Measurements from ENCODE around the gene EEF1AKMT4. TPM values are rescaled to one million over a fixed set of nuclear protein-coding genes. Genes with fewer than 3 reads are reported as not detected.

EEF1AKMT4 gene
- total RNA-seq, 5 donors from 2014 or later (not counting 1 experiment from before 2014, with no cell fraction given) = 0.37 to 4.0 (median 2.3) TPM

DNA sequence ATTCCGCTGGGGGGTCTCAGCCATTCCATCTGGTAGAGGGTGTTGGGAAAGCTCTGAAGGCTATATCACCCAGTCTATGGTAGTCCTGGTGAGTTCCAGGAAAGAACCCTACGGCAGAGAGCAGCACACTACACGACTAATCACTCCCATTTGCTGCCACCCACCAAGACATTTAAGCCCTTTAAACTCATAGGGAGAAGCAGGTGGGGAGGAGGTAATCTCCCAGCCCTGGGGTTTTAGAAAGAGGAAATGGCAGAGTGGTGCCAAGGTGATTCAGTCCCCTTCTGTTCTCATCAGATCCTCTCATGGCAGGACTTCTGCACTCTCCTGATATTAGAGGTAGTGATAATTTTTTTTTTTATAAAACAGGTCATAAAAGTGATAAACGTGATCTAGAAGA is 30.7 kb upstream of the EEF1AKMT4 start:
- Histone ChIP-seq H3K27me3 (replicated peaks in 1 of 2; ENCODE audit: control insufficient read depth in 2 of 2, extremely low read depth in 1 of 2, insufficient read depth in 2 of 2, low read length in 1 of 2) (peaks cover 0 to 28% of the 10 kb centered on the region in 2 experiments), H3K4me3 (ENCODE audit: control insufficient read depth in 1 of 2, extremely low read depth in 1 of 2, low read length in 1 of 2) (no peak overlapping the region), H3K9me3 (no peaks in the 10 kb centered on the region), H3K27ac (ENCODE audit: low read length) (no peak overlapping the region), H3K4me1 (ENCODE audit: control insufficient read depth in 1 of 2, extremely low read depth in 1 of 2, insufficient read depth in 2 of 2, low read length in 2 of 2) (no peaks in the 10 kb centered on the region), H3K36me3 (ENCODE audit: control insufficient read depth in 2 of 2, extremely low read depth in 1 of 2, insufficient read depth in 1 of 2, low read length in 1 of 2) (no peaks in the 10 kb centered on the region)
- H3K27me3 Mint-ChIP-seq = peaks cover 14 to 29% of the 10 kb centered on the region in 2 donors
- POLR2A ChIA-PET = interaction anchor here (0.6 to 0.7 kb wide), 2 partner anchors 8 to 93 kb away, joined by 3 to 7 read pairs; no protein-coding TSS in a partner anchor
- no peak overlapping the region for H3K4me3 Mint-ChIP-seq
- ATAC-seq (replicated peaks in 1 of 4) (no peak), DNase-seq (no peak)
- WGBS (ENCODE audit: insufficient coverage) = no CpG with 5 or more reads among the region's 4 CpGs
- no peak overlapping the region for H3K27ac Mint-ChIP-seq
- CTCF ChIA-PET = no interaction called here
- H3K9me3 Mint-ChIP-seq = no peaks in the 10 kb centered on the region
- H3K4me1 Mint-ChIP-seq = no peaks in the 10 kb centered on the region
- no peaks in the 10 kb centered on the region for H3K36me3 Mint-ChIP-seq

DNA sequence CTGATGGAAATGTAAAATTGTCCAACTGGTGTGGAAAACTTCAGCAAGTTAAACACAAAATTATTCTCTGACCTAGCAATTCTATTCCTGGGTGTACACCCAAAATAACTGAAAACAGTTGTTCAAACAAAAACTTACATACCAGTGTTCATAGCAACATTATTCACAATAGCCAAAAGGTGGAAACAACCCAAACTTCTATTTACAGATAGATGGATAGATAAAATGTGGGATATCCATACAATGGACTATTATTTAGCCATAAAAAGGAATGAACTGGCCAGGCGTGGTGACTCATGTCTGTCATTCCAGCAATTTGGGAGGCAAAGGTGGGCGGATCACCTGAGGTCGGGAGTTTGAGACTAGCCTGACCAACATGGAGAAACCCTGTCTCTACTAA is 27.0 kb upstream of the EEF1AKMT4 start:
- WGBS (ENCODE audit: insufficient coverage) = no CpG with 5 or more reads among the region's 3 CpGs
- peaks cover 25 to 43% of the 10 kb centered on the region in 2 donors for H3K27me3 Mint-ChIP-seq
- CTCF ChIA-PET = interaction anchor here in 1 of 2 donors (0.7 to 1.0 kb wide), 3 partner anchors 65 to 94 kb away, joined by 3 read pairs; no protein-coding TSS in a partner anchor

DNA sequence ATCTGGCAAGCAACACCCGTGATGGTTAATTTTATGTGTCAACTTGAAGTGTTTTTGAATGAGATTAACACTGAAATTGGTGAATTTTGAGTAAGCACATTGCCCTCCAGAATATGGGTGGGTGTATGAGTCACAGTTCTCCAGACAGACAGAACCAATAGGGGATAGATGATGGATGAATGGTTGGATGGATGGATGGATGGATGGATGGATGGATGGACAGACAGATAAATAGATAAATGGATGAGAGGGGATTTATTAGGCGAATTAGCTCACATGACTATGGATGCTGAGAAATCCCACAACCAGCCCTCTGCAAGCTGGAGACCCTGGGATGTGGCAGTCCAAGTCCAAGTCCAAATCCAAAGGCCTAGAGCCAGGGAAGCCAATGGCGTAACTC is 25.5 kb upstream of the EEF1AKMT4 start:
- no peak for ATAC-seq (replicated peaks in 1 of 4)
- ChIA-PET POLR2A (no interaction called here), CTCF (interaction anchor here in 1 of 2 donors (1.1 kb wide), 1 partner anchor 33 kb away, joined by 3 read pairs; no protein-coding TSS in a partner anchor)
- Histone ChIP-seq H3K27ac (ENCODE audit: low read length) (no peak overlapping the region), H3K36me3 (ENCODE audit: control insufficient read depth in 2 of 2, extremely low read depth in 1 of 2, insufficient read depth in 1 of 2, low read length in 1 of 2) (no peaks in the 10 kb centered on the region), H3K4me1 (ENCODE audit: control insufficient read depth in 1 of 2, extremely low read depth in 1 of 2, insufficient read depth in 2 of 2, low read length in 2 of 2) (peaks cover 0 to 6% of the 10 kb centered on the region in 2 experiments), H3K4me3 (ENCODE audit: control insufficient read depth in 1 of 2, extremely low read depth in 1 of 2, low read length in 1 of 2) (no peak overlapping the region), H3K27me3 (replicated peaks in 1 of 2; ENCODE audit: control insufficient read depth in 2 of 2, extremely low read depth in 1 of 2, insufficient read depth in 2 of 2, low read length in 1 of 2) (peaks cover 2 to 50% of the 10 kb centered on the region in 2 experiments), H3K9me3 (no peaks in the 10 kb centered on the region)
- peaks cover 30 to 49% of the 10 kb centered on the region in 2 donors for H3K27me3 Mint-ChIP-seq
- no peaks in the 10 kb centered on the region for H3K36me3 Mint-ChIP-seq
- no peak overlapping the region for H3K27ac Mint-ChIP-seq
- peaks cover 4 to 7% (median 5%) of the 10 kb centered on the region in 3 donors for H3K4me1 Mint-ChIP-seq
- H3K4me3 Mint-ChIP-seq = no peak overlapping the region
- DNase-seq = no peak
- no peaks in the 10 kb centered on the region for H3K9me3 Mint-ChIP-seq
- 60% methylated on average over 1 of the region's 3 CpGs for WGBS (ENCODE audit: insufficient coverage)

More for the DNA sequence above, 27.0 kb upstream of the EEF1AKMT4 start:
- Histone ChIP-seq H3K36me3 (ENCODE audit: control insufficient read depth in 2 of 2, extremely low read depth in 1 of 2, insufficient read depth in 1 of 2, low read length in 1 of 2) (no peaks in the 10 kb centered on the region), H3K9me3 (no peaks in the 10 kb centered on the region), H3K4me3 (ENCODE audit: control insufficient read depth in 1 of 2, extremely low read depth in 1 of 2, low read length in 1 of 2) (no peak overlapping the region), H3K27ac (ENCODE audit: low read length) (no peak overlapping the region), H3K27me3 (replicated peaks in 1 of 2; ENCODE audit: control insufficient read depth in 2 of 2, extremely low read depth in 1 of 2, insufficient read depth in 2 of 2, low read length in 1 of 2) (peaks cover under 1 to 41% of the 10 kb centered on the region in 2 experiments), H3K4me1 (ENCODE audit: control insufficient read depth in 1 of 2, extremely low read depth in 1 of 2, insufficient read depth in 2 of 2, low read length in 2 of 2) (peaks cover 0 to 2% of the 10 kb centered on the region in 2 experiments)
- Mint-ChIP-seq H3K4me1 (peaks cover 0 to 2% (median 0%) of the 10 kb centered on the region in 3 donors), H3K27ac (peak overlapping the region in 1 of 2 donors; percentile 46), H3K4me3 (no peak overlapping the region), H3K9me3 (no peaks in the 10 kb centered on the region), H3K36me3 (no peaks in the 10 kb centered on the region)
- ATAC-seq (replicated peaks in 1 of 4) (no peak), DNase-seq (no peak)
- POLR2A ChIA-PET = no interaction called here

DNA sequence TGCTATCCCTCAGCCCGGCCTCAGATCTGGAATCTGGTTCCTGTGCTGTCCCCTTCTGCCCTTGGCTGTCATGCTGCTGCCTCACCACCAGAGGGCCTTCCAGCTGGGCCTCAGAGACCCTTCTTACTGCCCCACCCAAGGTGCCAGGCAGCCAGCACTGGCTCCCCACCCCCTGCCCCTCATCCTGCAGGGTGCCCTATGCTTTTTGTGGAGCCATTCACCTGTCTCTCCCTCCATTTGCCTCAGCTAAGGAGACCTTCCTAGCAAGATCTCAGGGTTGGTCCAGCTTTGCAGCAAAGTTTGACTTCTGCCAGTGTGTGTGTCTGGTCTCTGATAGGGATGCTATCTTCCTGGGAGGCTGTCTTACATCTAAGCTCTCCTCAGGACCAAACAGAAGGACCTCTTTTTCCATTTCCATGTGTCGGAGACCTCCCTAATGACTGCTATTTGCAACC is 22.0 kb upstream of the EEF1AKMT4 start:
- no peaks in the 10 kb centered on the region for H3K9me3 ChIP-seq
- H3K4me1 ChIP-seq (ENCODE audit: control insufficient read depth in 1 of 2, extremely low read depth in 1 of 2, insufficient read depth in 2 of 2, low read length in 2 of 2) = peaks cover 4 to 23% of the 10 kb centered on the region in 2 experiments
- Mint-ChIP-seq H3K27me3 (peaks cover 44 to 52% of the 10 kb centered on the region in 2 donors), H3K9me3 (no peaks in the 10 kb centered on the region), H3K27ac (no peak overlapping the region), H3K4me1 (peaks cover 15 to 17% (median 15%) of the 10 kb centered on the region in 3 donors), H3K4me3 (no peak overlapping the region), H3K36me3 (no peaks in the 10 kb centered on the region)
- ATAC-seq (replicated peaks in 1 of 4) (peak in 3 of 4 experiments; percentile 21 to 44 (median 34)), DNase-seq (peak in 26 of 35 experiments; percentile 12 to 70 (median 35))
- CTCF ChIA-PET = interaction anchor here (0.6 to 3.3 kb wide), 29 partner anchors 7 to 675 kb away, joined by 3 to 20 read pairs (median 4); partner anchors contain the start of genes EEF1AKMT4 (in 2 of the 2), AP2M1 (in 1 of the 2), CAMK2N2 (in 1 of the 2) and EIF2B5 (in 1 of the 2)
- H3K36me3 ChIP-seq (ENCODE audit: control insufficient read depth in 2 of 2, extremely low read depth in 1 of 2, insufficient read depth in 1 of 2, low read length in 1 of 2) = no peaks in the 10 kb centered on the region
- 40% methylated on average over 2 of the region's 2 CpGs for WGBS (ENCODE audit: insufficient coverage)
- no peak overlapping the region for H3K4me3 ChIP-seq (ENCODE audit: control insufficient read depth in 1 of 2, extremely low read depth in 1 of 2, low read length in 1 of 2)
- POLR2A ChIA-PET = no interaction called here
- no peak overlapping the region for H3K27ac ChIP-seq (ENCODE audit: low read length)
- H3K27me3 ChIP-seq (replicated peaks in 1 of 2; ENCODE audit: control insufficient read depth in 2 of 2, extremely low read depth in 1 of 2, insufficient read depth in 2 of 2, low read length in 1 of 2) = peaks cover 9 to 58% of the 10 kb centered on the region in 2 experiments

DNA sequence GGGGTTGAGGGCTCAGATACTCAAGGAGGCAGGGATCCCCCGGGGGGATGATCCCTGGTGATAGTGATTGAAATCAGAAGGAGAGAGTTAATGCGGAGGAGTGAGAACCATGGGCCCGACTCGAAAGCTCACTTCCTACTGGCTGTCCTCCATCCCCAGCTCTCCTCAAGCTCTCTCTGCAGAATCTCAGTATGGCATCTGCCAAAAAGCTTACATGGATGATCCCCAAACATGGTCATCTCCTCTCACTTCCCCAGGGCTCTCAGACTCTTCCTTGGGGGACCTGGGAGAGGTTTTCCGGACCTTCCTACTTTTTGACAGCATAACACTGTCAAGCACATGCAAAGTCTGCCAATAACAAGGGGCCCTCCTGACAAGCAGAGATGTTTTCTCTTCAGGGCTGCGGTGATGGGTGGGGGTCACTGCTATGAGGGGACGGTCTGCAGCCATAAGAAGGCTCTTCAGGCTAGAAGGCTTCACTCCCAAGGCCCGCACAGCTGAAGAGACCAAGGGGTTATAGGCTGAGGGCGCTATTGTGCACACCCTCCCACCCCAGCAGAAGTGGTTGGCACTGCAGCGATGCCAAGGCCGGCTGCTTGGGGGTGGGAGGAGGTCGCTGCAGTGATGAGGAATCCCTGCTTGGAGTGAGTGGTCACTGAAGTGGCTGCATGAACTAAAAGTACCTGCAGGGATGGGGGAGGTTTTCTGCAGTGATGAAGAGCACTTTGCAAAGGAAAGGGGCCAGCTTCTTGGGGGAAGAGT is 20.9 kb upstream of the EEF1AKMT4 start:
- no peak overlapping the region for H3K27ac Mint-ChIP-seq
- POLR2A ChIA-PET = interaction anchor here in 1 of 2 donors (0.5 kb wide), 2 partner anchors 44 to 303 kb away, joined by 3 read pairs; no protein-coding TSS in a partner anchor
- 54% methylated on average over 4 of the region's 12 CpGs for WGBS (ENCODE audit: insufficient coverage)
- H3K27me3 ChIP-seq (replicated peaks in 1 of 2; ENCODE audit: control insufficient read depth in 2 of 2, extremely low read depth in 1 of 2, insufficient read depth in 2 of 2, low read length in 1 of 2) = peaks cover 10 to 68% of the 10 kb centered on the region in 2 experiments
- H3K27me3 Mint-ChIP-seq = peaks cover 46 to 54% of the 10 kb centered on the region in 2 donors
- no peaks in the 10 kb centered on the region for H3K9me3 Mint-ChIP-seq
- H3K4me3 Mint-ChIP-seq = peak overlapping the region; percentile 62 to 82 (median 73)
- CTCF ChIA-PET = interaction anchor here (0.7 to 3.3 kb wide), 19 partner anchors 9 to 314 kb away, joined by 3 to 20 read pairs (median 4); partner anchors contain the start of genes EEF1AKMT4 (in 2 of the 2) and CAMK2N2 (in 1 of the 2)
- no peak for ATAC-seq (replicated peaks in 1 of 4)
- no peaks in the 10 kb centered on the region for H3K36me3 Mint-ChIP-seq
- H3K36me3 ChIP-seq (ENCODE audit: control insufficient read depth in 2 of 2, extremely low read depth in 1 of 2, insufficient read depth in 1 of 2, low read length in 1 of 2) = no peaks in the 10 kb centered on the region
- H3K4me3 ChIP-seq (ENCODE audit: control insufficient read depth in 1 of 2, extremely low read depth in 1 of 2, low read length in 1 of 2) = no peak overlapping the region
- no peak for DNase-seq
- H3K27ac ChIP-seq (ENCODE audit: low read length) = no peak overlapping the region
- peaks cover 15 to 17% (median 15%) of the 10 kb centered on the region in 3 donors for H3K4me1 Mint-ChIP-seq
- peaks cover 4 to 23% of the 10 kb centered on the region in 2 experiments for H3K4me1 ChIP-seq (ENCODE audit: control insufficient read depth in 1 of 2, extremely low read depth in 1 of 2, insufficient read depth in 2 of 2, low read length in 2 of 2)
- no peaks in the 10 kb centered on the region for H3K9me3 ChIP-seq

DNA sequence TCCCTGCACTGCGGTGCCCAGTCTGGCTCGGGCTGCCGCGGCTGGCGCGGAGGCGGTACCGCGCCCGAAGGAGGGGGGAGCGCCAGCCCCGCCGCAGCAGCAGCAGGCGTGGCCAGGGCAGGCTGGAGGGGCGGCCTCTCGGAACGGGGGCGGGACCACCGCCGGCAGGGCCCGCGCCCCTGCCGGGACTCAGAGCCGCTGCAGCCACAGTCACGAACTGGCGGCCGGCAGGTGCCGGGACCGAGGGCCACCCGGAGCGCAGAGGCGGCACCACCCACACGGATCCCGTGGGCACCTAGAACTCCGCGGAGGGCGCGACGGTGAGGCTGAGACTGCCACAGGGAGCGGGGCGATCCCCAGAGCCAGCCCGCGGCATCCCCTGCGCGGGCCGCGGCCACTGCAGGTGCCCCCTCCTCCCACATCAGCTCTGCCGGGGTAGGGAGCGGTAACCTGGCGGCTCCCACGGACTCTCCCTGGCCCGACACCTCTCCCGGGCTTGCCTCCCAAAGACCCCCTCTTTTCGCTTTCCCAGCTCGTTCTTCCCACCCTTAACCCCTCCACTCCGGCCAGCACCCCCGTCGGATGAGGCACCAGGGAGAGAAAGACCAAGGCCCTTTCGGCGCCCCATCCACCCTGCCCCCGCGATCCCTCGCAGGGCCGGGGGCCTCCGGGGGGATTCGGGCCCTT is 19.9 kb upstream of the EEF1AKMT4 start, which contains the start of gene VWA5B2:
Gene VWA5B2 (plus strand): TSS at position 192 of the 687 bp plus-strand sequence. CDS start 944 bp downstream, outside the sequence.
- Mint-ChIP-seq H3K27ac (no peak within 1 kb of the TSS), H3K9me3 (no peaks in the 10 kb centered on the region), H3K4me3 (peak within 1 kb of the TSS; percentile 62 to 82 (median 73)), H3K36me3 (no peaks in the 10 kb centered on the region), H3K27me3 (peaks cover 43 to 50% of the 10 kb centered on the region in 2 donors), H3K4me1 (peaks cover 15 to 17% (median 15%) of the 10 kb centered on the region in 3 donors)
- Histone ChIP-seq H3K27me3 (replicated peaks in 1 of 2; ENCODE audit: control insufficient read depth in 2 of 2, extremely low read depth in 1 of 2, insufficient read depth in 2 of 2, low read length in 1 of 2) (peaks cover 10 to 75% of the 10 kb centered on the region in 2 experiments), H3K36me3 (ENCODE audit: control insufficient read depth in 2 of 2, extremely low read depth in 1 of 2, insufficient read depth in 1 of 2, low read length in 1 of 2) (no peaks in the 10 kb centered on the region), H3K27ac (ENCODE audit: low read length) (no peak within 1 kb of the TSS), H3K4me3 (ENCODE audit: control insufficient read depth in 1 of 2, extremely low read depth in 1 of 2, low read length in 1 of 2) (peak within 1 kb of the TSS; percentile 50 to 77), H3K9me3 (no peaks in the 10 kb centered on the region), H3K4me1 (ENCODE audit: control insufficient read depth in 1 of 2, extremely low read depth in 1 of 2, insufficient read depth in 2 of 2, low read length in 2 of 2) (peaks cover 4 to 23% of the 10 kb centered on the region in 2 experiments)
- DNase-seq (peak; percentile 36 to 85 (median 67)), ATAC-seq (replicated peaks in 1 of 4) (peak; percentile 96 to 98 (median 97))
- POLR2A ChIA-PET = no interaction called here
- CTCF ChIA-PET = interaction anchor here (0.8 to 3.3 kb wide), 3 partner anchors 20 to 22 kb away, joined by 3 to 14 read pairs (median 3); partner anchors contain the start of gene EEF1AKMT4 (in 2 of the 2)
- under 1% methylated on average over 62 of the region's 66 CpGs for WGBS (ENCODE audit: insufficient coverage)

All from T-cell (primary cell).